Measurements from ENCODE around the gene SRPX2. TPM values are rescaled to one million over a fixed set of nuclear protein-coding genes. Genes with fewer than 3 reads are reported as not detected.

Gene SRPX2
- total and polyA plus RNA-seq, 9 of the 15 experiments (the other 6 are each of a cell fraction or from before 2014, with no cell fraction given), result 0.13 to 0.20 TPM; not detected in 7

- no peak for TF ChIP-seq RBBP5 (IDR thresholded peaks at IDR 0.05; ENCODE audit: borderline replicate concordance, insufficient read depth, low read length, poor library complexity, severe bottlenecking)
- no peak for TF ChIP-seq SMAD4 (CRISPR knock-in tag; conservative IDR thresholded peaks at IDR 0.05)
- no peak for TF ChIP-seq CLOCK (CRISPR knock-in tag; IDR thresholded peaks at IDR 0.05; ENCODE audit: borderline replicate concordance)
- no peak for TF ChIP-seq TRIM24 (IDR thresholded peaks at IDR 0.05)
- no peak for TF ChIP-seq BCOR (IDR thresholded peaks at IDR 0.05)
- TF ChIP-seq CHD1 (IDR thresholded peaks at IDR 0.05; ENCODE audit: low read length), result no peak
- TF ChIP-seq MAFG (tag; conservative IDR thresholded peaks at IDR 0.05), result no peak
- TF ChIP-seq POLR2A (conservative IDR thresholded peaks at IDR 0.05), result no peak
- no peak for TF ChIP-seq TCF7 (IDR thresholded peaks at IDR 0.05; ENCODE audit: borderline replicate concordance)
- TF ChIP-seq THRA (IDR thresholded peaks at IDR 0.05), result no peak
- no peak for TF ChIP-seq KDM1A (IDR thresholded peaks at IDR 0.05)
- TF ChIP-seq KAT8 (IDR thresholded peaks at IDR 0.05; ENCODE audit: low read depth), result no peak
- TF ChIP-seq ZKSCAN3 (CRISPR knock-in tag; IDR thresholded peaks at IDR 0.05), result no peak
- no peak for TF ChIP-seq ZNF124 (CRISPR knock-in tag; IDR thresholded peaks at IDR 0.05)
Measured at GRCh38 chrX:100625985-100626491, 18.0 kb upstream of the SRPX2 start (continued).
